GM21423 (cell line): ENCODE results near the gene SFXN1.
A peak's percentile ranks its signal among the peaks of the same experiment; 100 is the strongest.
"Not testable (repeated sequence)": the region's sequence is repeated elsewhere in the genome, so short reads cannot be mapped to it uniquely, and the experiment has no call there.

Experiments used
- ATAC-seq: cut with Tn5 transposase; IDR thresholded peaks from one replicate; pipeline ENCODE4 v1.9.1; 2021; ENCODE audit warnings: mild to moderate bottlenecking, moderate library complexity; ENCODE audit not compliant: unreplicated experiment

Gene SFXN1

DNA sequence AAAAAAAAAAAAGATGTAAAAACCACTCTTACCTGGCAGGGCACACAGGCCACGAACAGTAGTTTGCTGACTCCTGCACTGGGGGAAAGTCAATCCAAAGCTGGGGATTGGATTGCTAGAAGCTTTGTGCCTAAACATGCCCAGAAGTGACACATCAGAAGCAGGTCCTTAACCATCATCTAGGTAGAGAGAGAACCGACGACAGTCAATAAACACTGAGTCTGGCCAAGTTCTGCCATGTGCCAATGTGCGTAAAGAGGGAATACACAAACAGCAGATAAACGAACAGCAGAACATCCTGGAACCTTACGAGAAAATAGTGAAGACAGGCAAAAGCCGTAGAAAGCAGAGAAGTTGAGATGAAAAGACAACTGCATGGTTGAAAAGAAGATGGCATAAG lies 14.9 kb downstream of the SFXN1 start:
- ATAC-seq, result no peak

DNA sequence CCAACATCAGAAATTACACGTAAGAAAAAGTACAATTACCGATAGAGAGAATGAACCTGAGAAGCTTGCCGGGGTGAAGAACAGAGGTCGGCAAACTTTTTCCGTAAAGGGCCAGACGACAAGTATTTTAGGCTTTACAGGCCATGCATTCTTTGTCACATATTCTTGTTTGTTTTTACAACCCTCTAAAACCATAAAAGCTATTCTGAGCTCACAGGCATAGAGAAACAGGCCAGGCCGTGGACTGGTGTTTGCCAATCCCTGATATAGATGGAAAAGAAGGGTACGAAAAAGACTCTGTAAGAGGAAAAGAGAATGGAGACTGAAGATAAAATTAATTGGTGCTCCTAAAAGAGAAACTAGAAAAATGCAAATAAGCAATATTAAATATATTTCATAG lies 15.4 kb downstream of the SFXN1 start:
- no peak for ATAC-seq

DNA sequence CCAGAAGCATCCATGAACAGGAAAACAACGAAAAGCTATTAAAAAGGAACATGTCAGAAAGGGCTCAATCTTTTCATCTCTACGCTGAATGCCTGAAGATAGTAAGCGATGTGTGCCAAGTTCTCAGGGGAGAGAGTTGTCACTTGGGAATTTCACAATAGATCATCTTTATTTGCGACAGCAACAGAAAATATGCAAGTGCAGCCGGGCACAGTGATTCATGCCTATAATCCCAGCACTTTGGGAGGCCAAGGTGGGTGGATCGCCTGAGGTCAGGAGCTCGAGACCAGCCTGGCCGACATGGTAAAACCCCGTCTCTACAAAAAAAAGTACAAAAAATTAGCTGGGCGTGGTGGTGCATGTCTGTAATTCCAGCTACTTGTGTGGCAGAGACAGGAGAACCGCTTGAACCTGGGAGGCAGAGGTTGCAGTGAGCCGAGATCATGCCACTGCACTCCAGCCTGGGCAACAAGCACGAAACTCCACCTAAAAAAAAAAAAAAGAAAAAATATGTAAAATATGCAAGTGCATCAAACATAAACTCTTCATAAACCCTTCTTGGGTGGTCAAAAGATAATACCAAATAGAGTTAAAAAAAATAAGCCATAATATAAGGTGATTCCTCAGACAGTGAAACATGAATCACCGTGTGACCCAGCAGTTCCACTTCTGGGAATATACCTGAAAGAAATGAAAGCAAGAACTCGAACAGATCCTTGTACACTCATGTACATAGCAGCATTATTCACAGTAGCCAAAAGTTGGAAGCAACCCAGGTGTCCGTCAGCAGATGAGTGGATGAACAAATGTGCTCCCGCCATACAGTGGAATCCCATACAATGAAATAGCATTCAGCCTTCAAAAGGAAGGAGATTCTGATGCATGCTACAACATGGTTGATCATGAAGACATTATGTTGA lies 16.2 kb downstream of the SFXN1 start:
- ATAC-seq, result no peak

DNA sequence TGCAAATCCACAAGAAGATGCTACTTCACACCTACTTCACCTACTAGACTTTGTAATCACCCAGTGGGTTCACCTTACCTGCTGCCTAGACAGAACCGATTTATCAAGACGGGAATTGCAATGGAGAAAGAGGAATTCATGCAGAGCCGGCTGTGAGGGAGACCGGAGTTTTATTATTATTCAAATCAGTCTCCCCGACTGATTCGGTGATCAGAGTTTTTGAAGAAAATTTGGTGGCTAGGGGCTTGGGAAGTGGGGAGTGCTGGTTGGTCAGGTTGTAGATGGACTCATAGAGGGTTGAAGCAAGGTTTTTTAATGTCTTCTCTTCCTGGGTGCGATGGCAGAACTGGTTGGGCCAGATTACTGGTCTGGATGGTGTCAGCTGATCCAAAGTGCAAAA lies 23.4 kb downstream of the SFXN1 start:
- no peak for ATAC-seq

DNA sequence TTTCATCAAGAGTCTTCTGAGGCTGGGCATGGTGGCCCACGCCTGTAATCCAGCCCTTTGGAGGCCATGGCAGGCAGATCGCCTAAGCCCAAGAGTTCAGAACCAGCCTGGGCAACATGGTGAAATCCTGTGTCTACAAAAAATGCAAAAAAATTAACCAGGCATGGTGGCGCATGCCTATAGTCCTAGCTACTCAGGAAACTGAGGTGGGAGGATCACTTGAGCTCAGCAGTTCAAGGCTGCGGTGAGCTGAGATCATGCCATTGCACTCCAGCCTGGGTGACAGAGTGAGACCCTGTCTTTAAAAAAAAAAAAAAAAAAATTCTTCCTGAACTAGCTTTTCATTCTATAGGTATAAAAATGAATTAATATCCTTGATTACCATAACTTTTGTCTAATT lies 29.3 kb downstream of the SFXN1 start:
- ATAC-seq, result not testable (repeated sequence)

DNA sequence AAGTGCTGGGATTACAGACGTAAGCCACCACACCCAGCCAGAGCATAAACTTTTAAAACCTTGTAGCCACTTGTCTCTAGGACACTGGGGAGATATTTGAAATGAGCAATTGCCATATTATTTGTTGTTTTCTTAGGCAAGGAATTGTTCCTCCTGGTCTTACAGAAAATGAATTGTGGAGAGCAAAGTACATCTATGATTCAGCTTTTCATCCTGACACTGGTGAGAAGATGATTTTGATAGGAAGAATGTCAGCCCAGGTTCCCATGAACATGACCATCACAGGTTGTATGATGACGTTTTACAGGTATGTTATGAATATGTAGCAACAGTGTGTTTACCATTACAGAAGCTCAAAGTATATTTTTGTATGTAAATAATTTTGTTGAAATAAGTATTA lies 30.5 kb downstream of the SFXN1 start:
- ATAC-seq, result no peak

DNA sequence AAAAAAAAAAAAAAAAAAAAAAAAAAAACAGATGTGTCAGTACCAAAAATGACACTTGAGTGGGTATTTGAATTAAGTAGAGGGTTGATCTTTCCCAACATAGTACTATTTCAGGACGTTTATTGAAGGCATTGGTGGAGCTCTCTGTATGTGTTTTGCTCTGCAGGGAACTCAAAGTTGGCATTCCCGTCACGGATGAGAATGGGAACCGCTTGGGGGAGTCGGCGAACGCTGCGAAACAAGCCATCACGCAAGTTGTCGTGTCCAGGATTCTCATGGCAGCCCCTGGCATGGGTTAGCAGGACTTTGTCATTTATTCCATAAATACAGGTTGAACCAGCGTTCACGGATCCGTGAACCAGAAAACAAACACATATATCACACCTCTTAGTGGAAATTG lies 34.9 kb downstream of the SFXN1 start:
- no peak for ATAC-seq

DNA sequence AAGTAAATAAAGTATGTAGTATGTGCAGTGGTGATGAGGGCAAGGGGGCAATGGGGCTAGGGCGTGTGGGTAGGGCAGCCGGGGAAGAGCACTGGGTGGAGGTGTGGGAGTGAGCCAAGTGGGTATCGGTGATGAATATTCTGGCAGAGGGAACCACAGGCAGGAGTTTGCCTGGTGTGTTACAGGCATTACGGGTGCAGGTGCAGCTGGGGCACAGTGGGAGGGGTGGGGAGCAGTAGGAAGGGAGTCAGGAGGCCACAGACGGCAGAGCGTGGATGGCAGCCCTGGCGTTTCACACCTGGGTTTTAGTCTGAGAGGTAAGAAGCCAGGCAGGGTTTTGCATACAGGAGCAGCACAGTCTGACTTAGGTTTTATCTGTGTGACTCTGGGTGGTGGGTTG lies 35.4 kb downstream of the SFXN1 start:
- ATAC-seq, result no peak

DNA sequence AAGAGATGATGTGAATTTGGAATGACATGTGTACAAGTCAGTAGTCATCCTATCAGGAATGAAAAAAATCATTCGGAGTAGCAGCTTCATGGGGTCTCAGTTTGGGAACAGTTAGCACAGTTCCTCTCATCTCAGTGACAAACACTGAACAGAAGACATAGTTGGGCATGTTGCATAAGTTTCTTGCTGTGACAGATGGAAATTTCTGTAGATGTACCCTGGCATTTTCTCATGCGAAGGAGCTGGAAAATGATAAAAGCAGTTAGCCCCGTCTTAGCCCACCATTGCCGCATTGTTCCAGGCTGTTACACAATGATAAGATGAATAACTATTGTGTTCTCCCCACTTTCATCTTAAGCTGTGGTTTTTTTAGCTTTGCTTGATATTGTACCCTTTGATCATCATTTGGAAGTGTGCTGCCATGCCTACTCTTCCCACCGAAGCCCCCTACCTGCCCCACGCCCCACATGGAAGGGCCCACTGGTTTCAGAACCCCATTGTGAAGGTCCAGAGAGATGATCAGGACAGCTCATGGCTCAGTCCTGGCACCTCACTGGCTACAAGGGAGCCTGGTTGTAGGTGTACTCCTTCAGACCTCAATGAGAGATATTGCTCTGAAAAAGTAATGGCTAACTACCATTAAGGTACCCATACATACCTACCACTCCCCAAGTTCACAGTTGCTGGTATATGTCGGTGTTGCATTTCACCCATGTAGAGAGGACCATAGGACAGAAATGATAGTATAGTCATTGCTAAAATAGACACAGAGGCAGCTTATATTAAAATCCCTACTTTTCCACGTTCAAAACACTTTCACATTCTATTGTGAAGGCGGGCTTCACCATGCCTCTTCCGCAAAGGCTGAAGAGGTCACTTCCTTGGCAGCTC lies 38.8 kb downstream of the SFXN1 start:
- no peak for ATAC-seq

DNA sequence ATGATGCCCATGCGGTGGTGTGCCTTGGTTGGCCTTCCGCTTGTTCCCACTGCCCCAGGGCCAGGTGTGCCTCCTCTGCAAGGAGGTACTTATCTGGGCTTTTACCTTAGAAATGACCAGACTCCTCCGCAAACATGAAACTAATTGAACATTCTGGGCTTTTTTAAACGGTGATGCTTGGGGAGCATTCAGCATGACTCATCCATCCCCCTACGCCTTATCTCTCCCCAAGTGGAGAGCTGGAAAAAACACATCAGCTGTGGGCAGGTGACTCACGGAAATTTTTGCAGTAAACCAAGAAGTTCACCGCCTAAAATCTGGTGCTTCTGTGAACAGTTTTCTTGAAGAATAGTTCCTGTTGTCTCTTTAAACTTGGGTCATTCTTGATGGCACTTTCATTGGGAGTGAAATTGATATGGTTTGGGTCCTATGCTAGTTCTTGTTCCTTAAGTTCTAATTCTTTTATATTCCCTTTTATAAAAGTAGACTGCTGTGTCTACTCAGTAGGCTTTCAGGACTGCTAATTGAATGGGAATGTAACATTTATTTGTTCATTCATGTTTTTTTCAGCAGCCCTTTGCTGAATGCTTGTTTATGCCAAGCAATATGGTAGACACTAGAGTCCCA lies 39.6 kb downstream of the SFXN1 start:
- ATAC-seq, result no peak

DNA sequence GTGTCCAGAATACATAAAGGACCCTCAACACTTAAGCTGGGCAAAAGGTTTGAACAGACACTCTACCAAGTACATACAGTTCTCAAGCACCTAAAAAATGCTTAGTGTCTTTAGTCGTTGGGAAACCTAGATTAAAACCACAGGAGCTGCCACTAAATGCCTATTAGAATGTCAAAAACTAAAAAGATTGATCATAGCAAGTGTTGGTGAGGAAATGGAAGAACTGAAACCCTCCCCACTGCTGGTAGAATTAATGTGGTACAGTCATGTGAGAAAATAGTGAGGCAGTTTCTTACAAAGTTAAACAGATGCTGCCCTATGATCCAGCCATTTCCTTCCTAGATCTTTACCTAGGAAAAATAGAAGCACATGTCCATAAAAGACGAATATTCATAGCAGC lies 40.6 kb downstream of the SFXN1 start:
- no peak for ATAC-seq

DNA sequence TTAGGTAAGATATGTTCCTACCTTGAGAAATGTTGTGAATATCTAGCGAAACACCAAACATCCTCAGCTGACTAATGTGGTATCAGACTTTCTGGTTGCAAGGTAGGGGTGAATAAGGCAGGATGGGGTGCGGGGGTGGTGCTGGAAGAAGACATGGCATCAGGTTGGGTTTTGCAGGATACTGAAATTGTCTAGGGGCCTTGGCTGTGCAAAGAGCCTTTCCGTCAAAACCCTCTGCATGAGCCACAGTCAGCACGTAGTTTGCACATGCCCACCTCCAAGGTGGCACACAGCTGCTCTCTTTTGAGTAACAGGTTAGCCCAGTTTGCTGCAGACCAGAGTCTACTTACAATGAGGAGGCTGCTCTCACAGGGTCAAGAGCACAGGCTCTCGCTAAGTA lies 42.0 kb downstream of the SFXN1 start:
- no peak for ATAC-seq

DNA sequence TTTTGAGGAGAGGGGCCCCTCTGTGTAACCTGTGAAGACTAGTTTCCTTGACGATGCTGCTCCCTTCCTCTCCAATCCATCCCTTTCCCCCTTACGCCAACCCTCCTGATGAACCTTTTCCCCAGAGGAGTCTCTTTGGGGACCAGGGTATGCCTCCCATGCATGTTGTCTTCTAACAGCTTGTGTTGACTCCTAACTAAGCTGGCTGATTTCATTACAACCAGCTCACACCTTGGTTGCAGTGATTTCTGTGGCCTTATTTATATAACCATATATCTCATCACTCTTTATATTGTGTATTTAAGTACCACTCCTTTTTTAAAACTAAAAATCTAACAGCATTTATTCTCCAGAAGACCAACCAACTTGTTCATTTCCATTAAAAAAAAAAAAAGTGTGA lies 42.5 kb downstream of the SFXN1 start:
- no peak for ATAC-seq

DNA sequence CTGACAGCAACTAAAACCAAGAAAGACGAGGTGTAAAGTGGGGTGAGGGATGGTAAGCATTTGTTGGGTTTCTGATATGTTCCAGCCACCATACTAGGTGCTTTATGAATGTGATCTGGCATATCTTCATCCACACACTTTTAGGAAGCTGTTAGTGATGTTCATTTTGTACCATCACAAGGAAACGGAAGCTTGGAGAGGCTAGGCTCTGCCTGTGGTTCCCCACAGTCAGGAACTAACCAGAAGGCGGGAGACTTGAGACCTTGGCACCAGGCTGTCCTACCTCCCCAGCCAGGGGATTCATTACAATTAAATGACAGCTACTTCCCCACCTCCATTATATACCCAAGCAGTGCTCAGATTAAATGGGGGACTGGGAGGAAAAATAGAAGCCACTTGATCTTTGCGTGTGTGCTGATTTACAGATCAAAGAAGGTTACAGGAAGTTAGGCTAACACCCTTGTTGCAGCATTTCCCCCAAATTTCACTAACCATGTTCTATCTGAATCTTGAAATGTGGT lies 43.0 kb downstream of the SFXN1 start:
- ATAC-seq, result no peak

DNA sequence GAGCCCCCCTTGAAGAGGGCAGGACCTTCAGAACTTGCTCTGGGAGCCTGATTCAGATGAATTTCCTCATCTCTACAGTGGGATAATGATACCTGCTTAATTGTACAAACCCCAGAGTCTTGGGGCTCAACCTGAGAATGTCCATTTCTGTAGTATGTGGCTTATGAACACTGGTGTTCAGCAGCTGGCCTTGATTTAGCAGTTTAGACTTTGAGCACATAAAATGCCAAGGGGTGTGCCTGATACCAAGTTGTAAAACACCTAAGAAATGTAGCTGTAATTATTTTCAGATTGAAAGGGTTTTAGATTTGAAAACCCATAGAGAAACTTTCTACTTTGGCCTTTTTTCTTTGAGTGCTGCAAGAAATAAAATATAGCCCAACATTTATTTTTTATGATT lies 44.9 kb downstream of the SFXN1 start:
- ATAC-seq, result no peak

DNA sequence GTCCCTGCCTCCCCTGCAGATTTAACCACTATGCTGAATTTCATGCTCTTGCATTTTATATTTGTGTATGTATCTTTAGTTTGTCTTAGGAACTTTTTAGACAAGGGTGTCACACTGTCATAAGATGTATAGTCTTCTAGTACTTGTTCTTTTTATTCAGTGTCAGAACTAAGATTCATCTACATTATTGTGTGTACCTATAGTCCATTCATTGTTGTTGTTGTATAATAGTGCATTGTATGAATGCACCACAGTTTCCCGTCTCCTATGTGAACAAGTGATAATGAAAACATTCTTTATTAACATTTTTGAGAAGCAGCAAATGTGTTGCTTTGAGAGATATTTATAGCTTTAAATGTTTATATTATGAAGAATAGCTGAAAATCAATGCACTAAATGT lies 45.9 kb downstream of the SFXN1 start:
- ATAC-seq, result no peak

DNA sequence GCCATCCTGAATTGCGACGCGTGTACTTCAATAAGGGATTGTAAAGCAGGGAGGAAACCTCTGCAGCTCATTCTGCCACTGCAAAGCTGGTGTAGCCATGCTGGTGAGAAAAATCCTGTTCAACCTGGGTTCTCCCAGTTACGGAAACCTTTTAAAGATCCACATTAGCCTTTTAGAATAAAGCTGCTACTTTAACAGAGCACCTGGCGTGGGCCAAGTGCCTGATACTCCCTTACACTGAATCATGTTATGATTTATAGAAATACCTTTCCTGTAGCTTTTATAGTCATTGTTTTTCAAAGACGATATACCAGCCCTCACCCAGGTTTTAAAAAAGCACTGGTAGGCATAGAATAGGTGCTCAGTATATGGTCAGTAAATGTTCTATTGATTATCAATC lies 48.3 kb downstream of the SFXN1 start:
- no peak for ATAC-seq

DNA sequence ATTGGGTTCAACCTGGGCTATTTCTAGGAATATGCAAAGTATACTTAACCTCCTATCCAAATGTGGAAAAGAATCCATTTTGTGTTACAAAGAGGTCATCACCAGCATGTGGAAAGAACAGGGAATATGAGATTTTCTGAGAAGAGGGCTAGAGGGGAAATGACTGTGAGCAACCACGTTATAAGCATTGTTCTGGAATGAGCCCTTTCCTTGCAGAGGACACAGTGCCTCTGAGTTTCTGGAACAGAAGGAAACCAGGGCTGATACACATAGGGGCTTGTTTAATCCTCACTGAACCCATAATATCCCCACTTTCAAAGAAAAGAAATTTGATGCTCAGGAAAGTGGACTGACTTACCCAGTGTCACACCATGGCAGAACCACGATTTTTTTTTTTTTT lies 53.0 kb downstream of the SFXN1 start:
- ATAC-seq, result no peak

DNA sequence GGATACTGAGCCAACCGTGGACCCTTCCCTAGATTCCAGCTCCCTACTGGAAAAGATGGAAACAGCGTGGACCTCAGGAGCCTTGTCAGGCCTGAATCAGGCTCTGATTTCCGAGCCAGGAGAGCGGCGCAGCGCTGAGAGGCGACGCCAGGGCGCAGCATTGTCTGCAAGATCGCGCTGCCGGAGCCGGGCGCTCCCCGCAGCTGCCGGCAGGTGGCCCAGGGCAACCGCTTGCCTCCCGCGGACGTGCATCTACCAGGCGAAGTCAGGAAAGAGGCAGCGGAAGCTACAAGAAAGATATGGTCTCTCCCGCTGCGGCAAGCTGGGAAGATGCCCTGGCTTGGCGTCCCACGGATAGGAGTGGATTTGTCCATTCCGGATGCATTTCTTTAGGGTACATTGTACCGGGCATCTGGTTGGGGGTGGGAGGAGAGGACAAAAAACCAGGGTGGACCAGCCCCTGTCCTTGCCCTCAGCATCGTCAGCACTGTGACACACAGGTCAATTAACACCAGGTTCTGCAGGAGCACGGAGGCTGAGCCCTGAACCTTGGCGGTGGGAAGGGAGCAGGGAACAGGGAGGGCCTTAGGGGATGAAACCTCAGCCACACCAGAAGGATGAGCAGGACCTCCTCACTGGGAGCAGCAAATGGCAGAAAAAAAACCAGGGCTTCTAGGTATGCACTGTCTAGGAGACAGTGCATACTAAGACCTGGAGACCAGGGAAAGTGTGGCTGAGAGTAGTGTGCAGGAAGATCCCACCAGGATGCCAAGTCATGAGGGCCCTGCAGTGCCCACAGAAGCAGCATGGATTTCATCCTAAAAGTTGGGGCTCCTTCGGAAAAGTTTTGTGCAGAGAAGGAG lies 55.9 kb downstream of the SFXN1 start:
- ATAC-seq, result peak; percentile 98

DNA sequence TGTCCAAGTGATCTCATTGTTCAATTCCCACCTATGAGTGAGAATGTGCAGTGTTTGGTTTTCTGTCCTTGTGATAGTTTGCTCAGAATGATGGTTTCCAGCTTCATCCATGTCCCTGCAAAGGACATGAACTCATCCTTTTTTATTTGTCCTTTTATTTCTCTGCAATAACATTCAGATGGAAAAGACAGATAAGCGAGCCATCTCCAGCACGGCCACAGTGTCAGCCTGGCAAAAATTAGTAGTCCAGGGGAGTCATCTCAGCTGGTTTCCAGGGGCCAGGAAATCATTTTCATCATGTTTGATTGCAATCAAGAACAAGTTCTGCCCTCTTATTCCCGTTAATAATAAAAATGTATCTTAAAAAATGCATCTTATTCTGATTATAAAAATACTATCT lies 57.0 kb downstream of the SFXN1 start:
- not testable (repeated sequence) for ATAC-seq
